Activated CD4-positive, CD25-positive, alpha-beta regulatory T cell treated with anti-CD3 and anti-CD28 coated beads, Interleukin-2, amount 50 U/mL, for 16 hours (primary cell): ENCODE measurements around the gene OR2L3.
"Not testable (repeated sequence)": the region's sequence is repeated elsewhere in the genome, so short reads cannot be mapped to it uniquely, and the experiment has no call there.

ENCODE experiments used
- DNase-seq: peaks from one replicate; pipeline ENCODE4 v3.0.0-alpha.2; 2020; ENCODE audit warnings: low read depth, low spot score

Gene OR2L3, protein sequence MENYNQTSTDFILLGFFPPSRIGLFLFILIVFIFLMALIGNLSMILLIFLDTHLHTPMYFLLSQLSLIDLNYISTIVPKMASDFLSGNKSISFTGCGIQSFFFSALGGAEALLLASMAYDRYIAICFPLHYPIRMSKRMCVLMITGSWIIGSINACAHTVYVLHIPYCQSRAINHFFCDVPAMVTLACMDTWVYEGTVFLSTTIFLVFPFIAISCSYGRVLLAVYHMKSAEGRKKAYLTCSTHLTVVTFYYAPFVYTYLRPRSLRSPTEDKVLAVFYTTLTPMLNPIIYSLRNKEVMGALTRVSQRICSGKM

DNA sequence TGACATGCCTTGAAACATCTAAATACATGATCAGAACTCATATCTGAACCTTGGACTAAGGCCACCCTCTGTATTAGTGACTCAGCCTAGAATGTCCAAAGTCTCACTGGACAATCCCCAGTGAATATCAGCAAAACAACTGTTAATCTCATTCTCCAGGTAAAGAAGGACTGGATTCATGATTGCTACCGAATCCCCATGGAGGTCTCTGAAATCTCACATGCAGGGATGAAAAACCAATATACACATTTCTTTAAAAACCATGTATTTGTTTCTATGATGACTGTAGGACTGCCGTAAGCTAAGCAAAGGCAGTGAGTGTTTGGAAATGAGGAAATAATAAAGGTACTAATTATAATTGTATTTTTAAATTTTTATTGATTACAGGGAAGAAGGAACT, at the start of gene OR2L3:
Gene OR2L3, plus strand, starts transcription at position 301 of the 400 bp plus-strand sequence. CDS start 13,846 bp downstream, outside the sequence.
- no peak for DNase-seq

DNA sequence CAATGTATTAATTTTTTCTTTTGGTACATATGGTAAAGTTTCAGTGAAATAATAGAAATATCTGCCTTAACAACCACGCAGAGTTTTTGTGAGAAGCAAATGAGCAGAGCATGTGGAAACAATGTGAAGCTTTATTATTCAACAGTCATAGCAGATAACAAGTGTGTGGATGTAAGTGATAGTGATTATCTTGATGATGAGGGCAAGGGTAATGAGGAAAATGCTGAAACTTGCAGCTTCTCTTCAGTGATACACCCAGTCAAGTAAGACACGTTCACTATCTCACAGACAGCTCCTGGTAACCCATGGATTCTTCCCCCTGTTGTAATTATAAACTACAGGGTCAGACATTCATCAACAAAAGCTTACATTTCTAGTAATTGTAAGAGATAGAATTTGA, 47.8 kb upstream of the OR2L3 start:
- no peak for DNase-seq

GRCh38 chr1:248000169-248000568, 46.5 kb upstream of the OR2L3 start:
- no peak for DNase-seq

- no peak for DNase-seq
Measured at GRCh38 chr1:248007778-248008177, 38.9 kb upstream of the OR2L3 start.

DNA sequence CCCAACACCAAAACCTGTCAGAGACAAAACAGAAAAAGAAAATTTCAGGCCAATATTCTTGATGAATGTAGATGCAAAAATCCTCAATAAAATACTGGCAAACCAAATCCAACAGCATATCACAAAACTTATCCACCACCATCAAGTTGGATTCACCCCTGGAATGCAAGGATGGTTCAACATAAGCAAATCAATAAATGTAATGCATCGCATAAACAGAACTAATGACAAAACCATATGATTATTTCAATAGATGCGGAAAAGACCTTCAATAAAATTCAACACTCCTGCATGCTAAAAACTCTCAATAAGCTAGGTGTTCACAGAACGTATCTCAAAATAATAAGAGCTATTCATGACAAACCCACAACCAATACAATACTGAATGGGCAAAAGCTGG, 37.0 kb upstream of the OR2L3 start:
- DNase-seq, result no peak

- DNase-seq, result no peak
Measured at GRCh38 chr1:248013229-248013710, 33.4 kb upstream of the OR2L3 start, which contains the start of gene OR2L5. OR2L5 (plus strand) TSS chr1:248013660; CDS start chr1:248021948, 8,288 bp downstream.

- no peak for DNase-seq
Measured at GRCh38 chr1:248015803-248016202, 30.8 kb upstream of the OR2L3 start.

DNA sequence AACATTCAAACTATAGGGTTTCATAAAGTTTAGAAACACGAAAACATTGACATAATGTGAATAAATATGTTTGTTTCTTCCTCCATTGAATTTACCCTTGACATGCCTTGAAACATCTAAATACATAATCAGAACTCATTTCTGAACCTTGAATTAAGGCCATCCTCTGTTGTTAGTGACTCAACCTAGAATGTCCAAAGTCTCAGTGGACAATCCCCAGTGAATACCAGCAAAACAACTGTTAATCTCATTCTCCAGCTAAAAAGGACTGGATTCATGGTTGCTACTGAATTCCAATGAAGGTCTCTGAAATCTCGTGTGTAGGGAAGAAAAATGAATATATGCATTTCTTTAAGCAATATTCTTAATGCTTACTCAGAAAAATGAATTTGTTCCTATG, 16.9 kb upstream of the OR2L3 start, which contains the start of gene OR2L2:
Gene OR2L2, plus strand, starts transcription at position 301 of the 400 bp plus-strand sequence. CDS start 8,198 bp downstream, outside the sequence.
- DNase-seq, result no peak

- DNase-seq, result no peak
Measured at GRCh38 chr1:248045209-248045608, 1.4 kb upstream of the OR2L3 start.

- no peak for DNase-seq
Measured at GRCh38 chr1:248047008-248047407, 372 bp downstream of the OR2L3 start.

- no peak for DNase-seq
Measured at GRCh38 chr1:248054671-248055070, 8.0 kb downstream of the OR2L3 start.

GRCh38 chr1:248055261-248055660, 8.6 kb downstream of the OR2L3 start:
- DNase-seq, result no peak

DNA sequence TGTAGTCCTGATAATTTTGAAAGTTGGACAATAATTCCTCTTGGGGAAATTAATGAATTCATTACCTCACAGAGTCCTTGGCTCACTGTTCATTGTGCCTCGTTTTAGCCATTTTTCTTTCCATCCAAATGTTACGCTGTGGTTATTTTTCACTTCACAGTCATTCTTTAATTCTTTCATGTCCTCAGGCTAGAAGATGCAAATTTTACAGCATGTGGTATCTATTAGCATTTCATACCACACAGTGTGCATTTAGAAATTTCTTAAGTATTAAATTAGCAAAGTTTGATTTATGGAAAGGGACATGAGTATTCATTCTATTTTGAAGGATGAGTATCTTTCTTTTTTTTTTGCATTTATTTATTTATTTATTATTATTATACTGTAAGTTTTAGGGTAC, 18.4 kb downstream of the OR2L3 start:
- DNase-seq, result no peak

GRCh38 chr1:248065604-248066003, 19.0 kb downstream of the OR2L3 start:
- no peak for DNase-seq

DNA sequence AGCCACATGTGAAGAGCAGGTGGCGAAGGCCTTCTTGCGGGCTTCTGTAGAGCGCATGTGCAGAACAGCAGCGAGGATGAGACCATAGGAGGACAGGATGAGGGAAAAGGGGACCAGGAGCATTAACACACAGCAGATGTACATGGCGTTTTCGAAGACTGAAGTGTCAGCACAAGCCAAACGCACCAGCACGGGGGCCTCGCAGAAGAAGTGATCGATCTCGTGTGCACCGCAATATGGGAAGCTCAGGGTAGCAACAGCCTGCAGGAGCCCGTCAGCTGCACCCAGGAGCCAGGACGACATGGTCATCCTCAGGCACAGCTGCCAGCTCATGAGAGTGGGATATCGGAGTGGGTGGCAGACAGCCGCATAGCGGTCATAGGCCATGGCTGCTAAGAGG, 37.2 kb downstream of the OR2L3 start:
- DNase-seq, result not testable (repeated sequence)

GRCh38 chr1:248094884-248095283, 48.2 kb downstream of the OR2L3 start, which contains the start of gene OR2L13:
OR2L13 (plus strand) TSS chr1:248095184; CDS start chr1:248099376, 4,192 bp downstream.
- DNase-seq, result no peak

- DNase-seq, result no peak
Measured at GRCh38 chr1:248098529-248098928, 51.9 kb downstream of the OR2L3 start.

GRCh38 chr1:248102847-248103246, 56.2 kb downstream of the OR2L3 start:
- no peak for DNase-seq

DNA sequence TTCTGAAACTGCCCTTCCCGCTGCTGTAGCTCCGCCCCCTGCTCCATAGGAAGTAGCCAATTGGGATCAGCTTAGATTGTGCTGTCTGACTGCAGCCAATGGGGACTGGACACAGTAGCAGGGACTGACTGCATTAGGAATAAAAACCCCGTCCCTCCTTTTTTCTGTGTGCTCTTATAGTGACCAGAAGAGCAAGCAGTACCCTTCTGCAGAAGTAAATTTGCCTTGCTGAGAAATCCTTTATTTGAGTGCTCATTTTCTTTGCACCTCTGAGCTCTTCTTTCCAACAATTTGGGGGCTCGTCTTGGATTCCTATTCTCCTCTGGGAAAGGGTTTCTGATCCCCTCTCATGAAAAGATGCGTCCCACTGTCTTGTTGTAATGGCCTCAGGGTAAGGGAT, 64.5 kb downstream of the OR2L3 start:
- DNase-seq, result no peak
